BE2C (cell line): ENCODE data around the gene PDSS1.

Experiments
- DNase-seq: peaks from one replicate; pipeline ENCODE4 v3.0.0-alpha.2; 2020
- H3K27me3 ChIP-seq: fragments of 250-450 bp; sonication (Bioruptor Pico); 2 replicates; pipeline ENCODE4 v1.5.1; 2020; ENCODE audit warnings: mild to moderate bottlenecking
- H3K36me3 ChIP-seq: fragments of 250-450 bp; sonication (Bioruptor Pico); 2 replicates; pipeline ENCODE4 v1.5.1; 2020; ENCODE audit warnings: mild to moderate bottlenecking
- H3K4me1 ChIP-seq: fragments of 250-450 bp; sonication (Bioruptor Pico); 2 replicates; pipeline ENCODE4 v1.5.1; 2020
- H3K4me3 ChIP-seq: 2 replicates; pipeline ENCODE4 v1.5.1; 2011; ENCODE audit warnings: low read depth, low read length
- H3K9me3 ChIP-seq: fragments of 250-450 bp; sonication (Bioruptor Pico); 2 replicates; pipeline ENCODE4 v1.5.1; 2020
- TF ChIP-seq, protein P1 (sequence below): IDR thresholded peaks from 2 replicates; pipeline ENCODE4 v1.5.1; 2012; ENCODE audit warnings: mild to moderate bottlenecking, low read depth, low read length

Gene PDSS1

DNA sequence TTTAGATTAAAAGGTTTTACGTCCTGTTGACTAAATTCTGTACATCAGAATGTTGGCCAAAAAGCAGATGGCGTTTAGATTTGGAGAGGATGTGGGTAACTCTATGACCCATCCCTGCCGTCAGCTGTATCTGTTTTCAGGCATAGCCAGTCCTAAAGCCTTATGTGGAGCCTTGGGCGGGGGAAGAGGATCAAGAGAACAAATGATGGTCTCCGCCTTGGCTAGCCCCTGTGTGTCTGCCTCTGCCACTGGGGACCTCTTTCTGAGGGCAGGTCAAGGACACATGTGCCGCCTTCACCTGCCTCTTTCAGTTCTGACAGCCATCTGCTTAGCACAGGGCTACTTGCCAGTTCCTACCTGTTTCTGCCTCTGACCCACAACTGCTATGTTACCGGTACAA is 24.1 kb downstream of the PDSS1 start:
- TF ChIP-seq, protein P1, sequence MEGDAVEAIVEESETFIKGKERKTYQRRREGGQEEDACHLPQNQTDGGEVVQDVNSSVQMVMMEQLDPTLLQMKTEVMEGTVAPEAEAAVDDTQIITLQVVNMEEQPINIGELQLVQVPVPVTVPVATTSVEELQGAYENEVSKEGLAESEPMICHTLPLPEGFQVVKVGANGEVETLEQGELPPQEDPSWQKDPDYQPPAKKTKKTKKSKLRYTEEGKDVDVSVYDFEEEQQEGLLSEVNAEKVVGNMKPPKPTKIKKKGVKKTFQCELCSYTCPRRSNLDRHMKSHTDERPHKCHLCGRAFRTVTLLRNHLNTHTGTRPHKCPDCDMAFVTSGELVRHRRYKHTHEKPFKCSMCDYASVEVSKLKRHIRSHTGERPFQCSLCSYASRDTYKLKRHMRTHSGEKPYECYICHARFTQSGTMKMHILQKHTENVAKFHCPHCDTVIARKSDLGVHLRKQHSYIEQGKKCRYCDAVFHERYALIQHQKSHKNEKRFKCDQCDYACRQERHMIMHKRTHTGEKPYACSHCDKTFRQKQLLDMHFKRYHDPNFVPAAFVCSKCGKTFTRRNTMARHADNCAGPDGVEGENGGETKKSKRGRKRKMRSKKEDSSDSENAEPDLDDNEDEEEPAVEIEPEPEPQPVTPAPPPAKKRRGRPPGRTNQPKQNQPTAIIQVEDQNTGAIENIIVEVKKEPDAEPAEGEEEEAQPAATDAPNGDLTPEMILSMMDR: no peak
- no peak for DNase-seq
- no peaks in the 10 kb centered on the region for H3K9me3 ChIP-seq
- peaks cover 45% of the 10 kb centered on the region for H3K36me3 ChIP-seq
- H3K27me3 ChIP-seq: no peaks in the 10 kb centered on the region
- no peak overlapping the region for H3K4me3 ChIP-seq
- H3K4me1 ChIP-seq: no peaks in the 10 kb centered on the region

DNA sequence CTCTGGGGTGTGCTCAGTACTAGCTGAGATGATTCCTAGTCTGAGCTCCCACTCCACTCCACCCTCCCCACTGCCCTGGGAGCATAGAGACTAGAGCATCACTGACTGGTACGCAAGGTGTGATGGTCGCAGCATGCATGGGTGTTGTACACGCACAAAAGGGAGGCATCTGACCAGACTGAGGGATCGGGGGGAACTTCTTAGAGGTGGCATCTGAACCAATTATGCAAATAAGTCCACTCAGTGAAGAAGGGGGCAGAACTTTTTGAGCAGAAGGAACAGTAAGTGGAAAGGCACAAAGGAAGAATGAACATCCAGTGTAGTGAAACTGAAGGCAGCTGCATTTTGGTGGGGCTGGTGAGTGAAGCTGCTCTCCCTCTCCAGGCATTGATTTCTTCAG is 25.5 kb downstream of the PDSS1 start:
- Histone ChIP-seq H3K27me3 (no peaks in the 10 kb centered on the region), H3K36me3 (peaks cover 43% of the 10 kb centered on the region), H3K4me1 (no peaks in the 10 kb centered on the region), H3K4me3 (no peak overlapping the region), H3K9me3 (no peaks in the 10 kb centered on the region)
- DNase-seq: no peak
- TF ChIP-seq, protein P1: no peak

DNA sequence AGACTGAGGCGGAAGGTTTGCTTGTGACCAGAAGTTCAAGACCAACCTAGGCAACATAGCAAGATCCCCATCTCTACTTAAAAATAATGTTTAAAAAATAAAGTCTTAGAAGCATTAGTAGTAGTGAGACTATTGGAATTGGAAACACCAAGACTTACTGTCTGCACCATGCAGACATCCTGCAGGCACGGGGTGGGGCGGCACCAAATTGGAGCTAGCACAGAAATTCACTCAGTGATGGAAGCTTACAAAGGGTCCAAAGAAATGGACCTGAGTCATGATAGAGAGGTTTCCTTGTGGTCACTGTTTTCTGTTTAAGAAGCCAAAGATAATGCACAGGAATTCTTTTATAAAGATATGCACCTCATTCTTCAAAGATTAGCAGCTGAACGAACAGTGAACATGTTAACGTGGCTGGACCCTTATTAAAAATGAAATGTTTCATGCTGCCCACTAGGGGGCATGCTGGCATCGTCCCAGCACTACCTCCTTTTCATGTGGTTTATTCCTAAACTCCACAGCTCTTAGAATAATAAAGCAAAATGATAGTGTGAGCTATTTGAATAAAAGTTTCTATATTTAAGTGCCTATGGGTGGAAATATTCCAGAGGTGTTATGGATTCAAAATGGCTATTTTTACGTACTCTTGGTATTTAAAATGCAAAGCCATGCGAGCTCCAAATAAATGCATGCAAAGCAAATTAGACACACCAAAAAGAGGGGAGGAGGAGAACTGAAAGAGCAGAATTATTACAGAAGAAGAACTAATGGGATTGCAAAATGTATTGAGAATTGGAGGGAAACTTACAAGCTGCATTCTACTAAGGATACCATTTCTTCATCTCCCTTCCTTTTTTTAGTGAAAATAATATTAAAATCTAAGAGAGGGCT is 28.6 kb downstream of the PDSS1 start:
- no peak overlapping the region for H3K4me3 ChIP-seq
- peak; percentile 42 for DNase-seq
- TF ChIP-seq, protein P1: peak; percentile 76
- no peaks in the 10 kb centered on the region for H3K27me3 ChIP-seq
- peaks cover 58% of the 10 kb centered on the region for H3K36me3 ChIP-seq
- H3K9me3 ChIP-seq: no peaks in the 10 kb centered on the region
- H3K4me1 ChIP-seq: no peaks in the 10 kb centered on the region

DNA sequence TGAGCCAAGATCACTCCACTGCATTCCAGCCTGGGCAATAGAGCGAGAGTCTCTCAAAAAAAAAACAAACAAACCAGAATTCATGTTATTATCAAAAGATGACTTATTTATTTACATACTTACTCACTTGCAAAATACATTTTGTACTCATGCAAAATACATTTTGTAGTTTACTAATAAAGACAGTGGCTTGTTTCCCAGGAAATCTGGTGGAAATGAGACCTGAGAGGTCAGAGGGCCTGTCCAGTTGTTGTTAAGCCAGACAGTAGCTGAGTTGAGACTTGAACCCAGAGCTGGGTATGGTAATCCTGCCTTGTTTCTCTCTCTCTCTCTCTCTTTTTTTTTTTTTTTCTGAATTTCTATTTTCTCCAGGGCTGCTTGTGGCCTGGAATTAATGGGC is 29.5 kb downstream of the PDSS1 start:
- Histone ChIP-seq H3K4me3 (no peak overlapping the region), H3K4me1 (no peaks in the 10 kb centered on the region), H3K27me3 (no peaks in the 10 kb centered on the region), H3K9me3 (no peaks in the 10 kb centered on the region), H3K36me3 (peaks cover 59% of the 10 kb centered on the region)
- TF ChIP-seq, protein P1: no peak
- no peak for DNase-seq

DNA sequence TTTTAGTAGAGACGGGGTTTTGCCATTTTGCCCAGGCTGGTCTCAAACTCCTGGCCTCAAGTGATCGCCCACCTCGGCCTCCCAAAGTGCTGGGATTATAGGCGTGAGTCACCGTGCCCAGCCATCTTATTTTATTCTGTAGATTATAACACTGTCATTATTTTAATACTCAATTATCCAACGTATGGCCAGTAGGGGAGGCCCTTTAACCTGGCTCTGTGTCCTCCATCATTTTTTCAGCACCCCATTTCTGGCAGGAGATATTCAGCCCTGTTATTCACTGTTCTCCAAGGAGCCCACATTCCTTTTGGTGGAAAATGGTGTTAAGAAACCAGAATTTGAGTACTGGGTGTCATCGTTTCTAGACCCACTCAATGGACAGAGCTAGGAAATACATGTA is 31.5 kb downstream of the PDSS1 start:
- Histone ChIP-seq H3K27me3 (no peaks in the 10 kb centered on the region), H3K9me3 (no peaks in the 10 kb centered on the region), H3K4me1 (no peaks in the 10 kb centered on the region), H3K4me3 (no peak overlapping the region), H3K36me3 (peaks cover 65% of the 10 kb centered on the region)
- DNase-seq: no peak
- TF ChIP-seq, protein P1: no peak

DNA sequence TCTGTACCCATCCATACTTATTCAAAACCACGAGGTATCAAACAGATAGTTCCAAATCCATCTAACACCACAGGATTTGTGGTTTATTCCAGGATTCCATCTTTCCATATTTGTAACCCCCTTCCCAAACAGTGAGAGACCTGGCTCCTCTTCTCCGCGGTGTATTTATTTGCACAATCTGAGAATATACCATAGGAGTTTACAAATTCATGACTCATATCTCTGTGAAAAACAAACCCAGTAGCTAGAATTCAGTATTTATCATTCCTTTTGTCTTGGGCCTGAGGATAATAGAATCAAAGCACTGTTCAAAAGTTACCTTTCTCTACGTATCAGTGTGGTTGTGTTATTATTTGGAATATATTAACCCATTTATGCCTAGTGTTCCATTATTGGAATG is 31.9 kb downstream of the PDSS1 start:
- Histone ChIP-seq H3K4me3 (no peak overlapping the region), H3K36me3 (peaks cover 64% of the 10 kb centered on the region), H3K9me3 (no peaks in the 10 kb centered on the region), H3K27me3 (no peaks in the 10 kb centered on the region), H3K4me1 (no peaks in the 10 kb centered on the region)
- TF ChIP-seq, protein P1: no peak
- DNase-seq: no peak
